SW 1271 (cell line): ENCODE measurements around the gene ABHD17C.
"Not testable (repeated sequence)": the region's sequence is repeated elsewhere in the genome, so short reads cannot be mapped to it uniquely, and the experiment has no call there.

ENCODE experiments used
- DNase-seq, 2 experiments: peaks; one replicate each; lab custom pipeline; 2025; lab: John Stamatoyannopoulos, UW

ABHD17C gene

GRCh38 chr15:80695099-80695910, at the start of gene ABHD17C:
Gene ABHD17C (plus strand): TSS chr15:80695310. CDS start chr15:80695430, 120 bp downstream.
- peak in 1 of 2 experiments; percentile 38 for DNase-seq

- DNase-seq, result no peak
Measured at GRCh38 chr15:80645494-80646065, 49.5 kb upstream of the ABHD17C start.

GRCh38 chr15:80647424-80647823, 47.7 kb upstream of the ABHD17C start:
- DNase-seq, result not testable (repeated sequence)

GRCh38 chr15:80654299-80654698, 40.8 kb upstream of the ABHD17C start:
- no peak for DNase-seq

- DNase-seq, result no peak
Measured at GRCh38 chr15:80659375-80659774, 35.7 kb upstream of the ABHD17C start.

- peak in 1 of 2 experiments; percentile 39 for DNase-seq
Measured at GRCh38 chr15:80660119-80660518, 35.0 kb upstream of the ABHD17C start.

GRCh38 chr15:80662129-80662528, 33.0 kb upstream of the ABHD17C start:
- no peak for DNase-seq

- DNase-seq, result no peak
Measured at GRCh38 chr15:80662757-80663553, 32.2 kb upstream of the ABHD17C start.

GRCh38 chr15:80665151-80665550, 30.0 kb upstream of the ABHD17C start:
- DNase-seq, result no peak

GRCh38 chr15:80667936-80668335, 27.2 kb upstream of the ABHD17C start:
- DNase-seq, result no peak

GRCh38 chr15:80668546-80669236, 26.4 kb upstream of the ABHD17C start:
- DNase-seq, result no peak

- no peak for DNase-seq
Measured at GRCh38 chr15:80669663-80670273, 25.3 kb upstream of the ABHD17C start.

- DNase-seq, result no peak
Measured at GRCh38 chr15:80673561-80674244, 21.4 kb upstream of the ABHD17C start.

GRCh38 chr15:80674245-80674614, 20.9 kb upstream of the ABHD17C start:
- no peak for DNase-seq

GRCh38 chr15:80677041-80677440, 18.1 kb upstream of the ABHD17C start:
- no peak for DNase-seq

GRCh38 chr15:80679167-80679803, 15.8 kb upstream of the ABHD17C start:
- no peak for DNase-seq

- DNase-seq, result no peak
Measured at GRCh38 chr15:80679804-80680175, 15.3 kb upstream of the ABHD17C start.

- no peak for DNase-seq
Measured at GRCh38 chr15:80682201-80682600, 12.9 kb upstream of the ABHD17C start.

GRCh38 chr15:80684697-80685096, 10.4 kb upstream of the ABHD17C start:
- DNase-seq, result no peak

- DNase-seq, result no peak
Measured at GRCh38 chr15:80685628-80686027, 9.5 kb upstream of the ABHD17C start.

GRCh38 chr15:80689294-80689693, 5.8 kb upstream of the ABHD17C start:
- no peak for DNase-seq
